Measurements from ENCODE around the gene POLA1.
"Not testable (repeated sequence)": the region's sequence is repeated elsewhere in the genome, so short reads cannot be mapped to it uniquely, and the experiment has no call there.

The POLA1 gene, protein sequence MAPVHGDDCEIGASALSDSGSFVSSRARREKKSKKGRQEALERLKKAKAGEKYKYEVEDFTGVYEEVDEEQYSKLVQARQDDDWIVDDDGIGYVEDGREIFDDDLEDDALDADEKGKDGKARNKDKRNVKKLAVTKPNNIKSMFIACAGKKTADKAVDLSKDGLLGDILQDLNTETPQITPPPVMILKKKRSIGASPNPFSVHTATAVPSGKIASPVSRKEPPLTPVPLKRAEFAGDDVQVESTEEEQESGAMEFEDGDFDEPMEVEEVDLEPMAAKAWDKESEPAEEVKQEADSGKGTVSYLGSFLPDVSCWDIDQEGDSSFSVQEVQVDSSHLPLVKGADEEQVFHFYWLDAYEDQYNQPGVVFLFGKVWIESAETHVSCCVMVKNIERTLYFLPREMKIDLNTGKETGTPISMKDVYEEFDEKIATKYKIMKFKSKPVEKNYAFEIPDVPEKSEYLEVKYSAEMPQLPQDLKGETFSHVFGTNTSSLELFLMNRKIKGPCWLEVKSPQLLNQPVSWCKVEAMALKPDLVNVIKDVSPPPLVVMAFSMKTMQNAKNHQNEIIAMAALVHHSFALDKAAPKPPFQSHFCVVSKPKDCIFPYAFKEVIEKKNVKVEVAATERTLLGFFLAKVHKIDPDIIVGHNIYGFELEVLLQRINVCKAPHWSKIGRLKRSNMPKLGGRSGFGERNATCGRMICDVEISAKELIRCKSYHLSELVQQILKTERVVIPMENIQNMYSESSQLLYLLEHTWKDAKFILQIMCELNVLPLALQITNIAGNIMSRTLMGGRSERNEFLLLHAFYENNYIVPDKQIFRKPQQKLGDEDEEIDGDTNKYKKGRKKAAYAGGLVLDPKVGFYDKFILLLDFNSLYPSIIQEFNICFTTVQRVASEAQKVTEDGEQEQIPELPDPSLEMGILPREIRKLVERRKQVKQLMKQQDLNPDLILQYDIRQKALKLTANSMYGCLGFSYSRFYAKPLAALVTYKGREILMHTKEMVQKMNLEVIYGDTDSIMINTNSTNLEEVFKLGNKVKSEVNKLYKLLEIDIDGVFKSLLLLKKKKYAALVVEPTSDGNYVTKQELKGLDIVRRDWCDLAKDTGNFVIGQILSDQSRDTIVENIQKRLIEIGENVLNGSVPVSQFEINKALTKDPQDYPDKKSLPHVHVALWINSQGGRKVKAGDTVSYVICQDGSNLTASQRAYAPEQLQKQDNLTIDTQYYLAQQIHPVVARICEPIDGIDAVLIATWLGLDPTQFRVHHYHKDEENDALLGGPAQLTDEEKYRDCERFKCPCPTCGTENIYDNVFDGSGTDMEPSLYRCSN (N-terminal part only)

DNA sequence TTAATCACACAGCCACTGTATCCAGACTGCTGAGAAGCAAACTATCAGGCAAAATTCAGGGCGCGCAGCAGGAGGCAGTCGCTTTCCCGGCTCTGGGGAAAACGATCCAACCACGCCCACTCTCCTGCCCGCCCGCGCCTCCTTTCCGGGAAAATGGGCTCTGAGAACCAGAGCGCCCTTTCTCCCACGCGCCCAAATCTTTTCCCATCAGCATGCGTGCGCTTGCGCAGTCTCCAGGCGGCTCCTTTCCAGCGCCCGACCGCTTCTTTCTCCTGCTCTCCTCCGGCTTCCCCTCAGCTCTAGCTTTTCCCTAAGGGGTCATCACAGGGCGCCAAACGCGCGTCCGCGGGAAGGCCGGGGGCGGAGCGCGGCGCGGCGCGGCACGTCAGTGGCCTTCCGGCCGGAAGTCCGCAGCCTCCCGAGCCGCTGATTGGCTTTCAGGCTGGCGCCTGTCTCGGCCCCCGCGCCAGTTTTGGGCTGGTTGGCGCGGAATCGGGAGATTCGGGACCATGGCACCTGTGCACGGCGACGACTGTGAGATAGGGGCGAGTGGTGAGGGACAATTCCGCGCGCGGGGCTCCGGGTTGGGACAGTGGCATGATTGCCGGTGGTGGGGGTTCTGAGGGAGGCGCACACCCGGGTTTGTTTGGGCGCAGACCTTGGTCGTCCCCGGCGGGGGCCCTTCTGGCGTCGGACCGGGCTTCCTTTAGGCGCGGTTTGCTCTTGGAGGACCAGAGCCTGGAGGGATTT, at the start of gene POLA1:
POLA1 (plus strand) TSS at position 466 of the 750 bp plus-strand sequence; CDS start at position 510, 44 bp downstream.
- peak; percentile 89 to 97 for DNase-seq (ENCODE audit: low read depth in 1 of 2, low spot score in 1 of 2)
- TF ChIP-seq JUND (IDR thresholded peaks at IDR 0.05; ENCODE audit: low read depth): no peak
- in situ Hi-C loops (cut with HindIII; ENCODE audit: low pct_unique_long_range_greater_than_20kb, low sequenced_read_pairs): no loop called here

DNA sequence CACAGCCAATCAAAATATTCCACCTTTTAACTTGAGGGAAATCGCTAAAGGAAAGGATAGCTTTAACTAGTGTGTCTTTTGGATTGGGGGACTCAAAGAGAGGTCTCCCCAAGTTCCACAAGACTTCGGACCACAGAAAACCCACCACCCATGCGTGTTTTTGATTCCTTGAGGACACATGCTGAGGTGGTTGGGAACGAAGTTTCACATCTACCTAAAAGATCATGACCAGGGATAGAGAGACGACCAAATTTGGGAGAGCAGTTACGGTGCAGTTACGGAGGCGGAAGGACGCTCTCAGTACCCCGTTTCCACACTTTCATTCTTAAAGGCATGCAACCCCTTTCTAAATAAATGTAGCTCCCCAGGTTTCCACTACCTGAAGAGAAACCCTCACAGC, 47.7 kb upstream of the POLA1 start:
- no peak for TF ChIP-seq JUND (IDR thresholded peaks at IDR 0.05; ENCODE audit: low read depth)
- DNase-seq (ENCODE audit: low read depth in 1 of 2, low spot score in 1 of 2): no peak
- in situ Hi-C loops (cut with HindIII; ENCODE audit: low pct_unique_long_range_greater_than_20kb, low sequenced_read_pairs): no loop called here

DNA sequence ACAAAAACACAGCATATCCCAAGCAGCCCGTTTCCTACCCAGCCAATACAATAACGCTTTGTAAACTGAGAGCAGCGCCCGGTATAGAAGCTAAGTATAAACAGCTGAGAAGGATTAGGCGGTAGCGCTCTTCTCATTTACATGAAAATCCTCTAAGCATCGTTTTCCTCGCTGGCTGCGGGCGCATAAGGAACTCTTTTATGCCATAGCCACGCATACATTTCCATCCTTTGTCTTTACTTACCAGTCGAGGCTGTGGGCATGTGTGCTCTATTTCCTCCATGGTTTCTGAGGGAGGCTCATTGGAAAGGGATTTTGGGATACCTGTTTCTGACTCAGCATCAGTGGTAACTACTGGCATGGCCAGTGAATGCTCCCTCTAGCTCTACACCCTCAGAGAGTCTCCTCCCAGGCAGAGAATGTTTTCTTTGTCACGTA, 47.0 kb upstream of the POLA1 start:
- no peak for TF ChIP-seq JUND (IDR thresholded peaks at IDR 0.05; ENCODE audit: low read depth)
- in situ Hi-C loops (cut with HindIII; ENCODE audit: low pct_unique_long_range_greater_than_20kb, low sequenced_read_pairs): no loop called here
- no peak for DNase-seq (ENCODE audit: low read depth in 1 of 2, low spot score in 1 of 2)

DNA sequence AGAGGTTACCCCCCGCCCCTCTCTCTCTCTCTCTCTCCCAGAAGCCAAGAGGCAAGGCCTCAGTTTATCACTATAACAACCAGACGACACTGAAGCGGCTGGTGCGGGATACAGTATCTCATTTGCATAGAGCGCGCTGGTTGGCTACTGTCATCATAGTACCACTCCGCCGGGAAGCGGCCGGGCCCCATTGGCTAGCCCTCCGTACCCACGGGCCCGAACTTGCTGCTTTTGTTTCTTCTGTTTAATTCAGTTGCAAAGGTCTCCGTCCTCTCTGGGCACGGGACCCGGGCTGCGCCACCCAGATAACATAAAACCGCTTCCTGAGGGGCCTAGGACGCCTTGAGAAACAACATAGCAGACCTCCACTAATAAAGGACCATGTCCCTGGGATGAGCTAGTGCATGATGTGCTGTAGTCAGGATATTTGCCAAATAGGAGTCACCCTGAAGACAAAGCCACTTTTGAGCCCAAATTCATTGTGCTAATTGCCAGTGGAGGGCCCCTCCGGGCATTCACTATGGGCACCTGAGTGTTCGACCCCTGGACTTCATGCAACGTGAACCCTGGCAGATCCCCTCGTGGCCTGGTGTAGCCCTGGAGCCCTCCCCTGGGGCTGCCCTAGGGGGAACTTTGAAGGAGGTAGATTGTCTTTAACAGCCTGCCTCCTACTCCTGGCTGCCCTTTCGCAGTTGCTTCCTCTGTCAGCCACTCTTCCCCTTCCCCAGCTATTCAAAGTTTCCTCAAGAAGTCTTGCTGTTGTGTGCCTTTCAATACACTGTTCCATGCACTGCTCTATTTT, 46.3 kb upstream of the POLA1 start, which contains the start of gene PCYT1B:
PCYT1B (minus strand) TSS at position 91 of the 802 bp plus-strand sequence. CDS start 242 bp downstream, outside the sequence.
- DNase-seq (ENCODE audit: low read depth in 1 of 2, low spot score in 1 of 2): peak; percentile 41 to 84
- TF ChIP-seq JUND (IDR thresholded peaks at IDR 0.05; ENCODE audit: low read depth): no peak
- in situ Hi-C loops (cut with HindIII; ENCODE audit: low pct_unique_long_range_greater_than_20kb, low sequenced_read_pairs): no loop called here

GRCh38 chrX:24648495-24648894, 45.2 kb upstream of the POLA1 start:
- in situ Hi-C loops (cut with HindIII; ENCODE audit: low pct_unique_long_range_greater_than_20kb, low sequenced_read_pairs): no loop called here
- TF ChIP-seq JUND (IDR thresholded peaks at IDR 0.05; ENCODE audit: low read depth): no peak
- no peak for DNase-seq (ENCODE audit: low read depth in 1 of 2, low spot score in 1 of 2)

DNA sequence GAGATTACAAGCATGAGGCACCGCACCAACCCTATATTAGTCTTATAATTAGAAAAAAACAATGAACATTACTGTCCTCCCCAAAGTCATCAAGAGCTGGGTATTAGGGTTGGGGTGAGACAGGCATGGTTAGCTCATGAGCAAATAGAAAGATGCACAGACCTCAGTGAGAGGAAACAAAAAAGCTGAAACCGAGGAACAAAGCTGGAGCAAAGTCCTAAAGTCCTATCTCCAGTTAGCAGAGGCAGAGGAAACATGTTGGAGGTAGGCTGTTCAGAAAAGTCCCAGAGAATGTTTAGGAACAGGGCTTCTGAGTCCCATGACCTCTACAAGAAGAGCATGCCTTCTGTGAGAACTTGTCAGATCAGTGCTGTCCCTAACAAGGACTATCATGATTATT, 41.9 kb upstream of the POLA1 start:
- no peak for DNase-seq (ENCODE audit: low read depth in 1 of 2, low spot score in 1 of 2)
- TF ChIP-seq JUND (IDR thresholded peaks at IDR 0.05; ENCODE audit: low read depth): no peak
- in situ Hi-C loops (cut with HindIII; ENCODE audit: low pct_unique_long_range_greater_than_20kb, low sequenced_read_pairs): no loop called here

DNA sequence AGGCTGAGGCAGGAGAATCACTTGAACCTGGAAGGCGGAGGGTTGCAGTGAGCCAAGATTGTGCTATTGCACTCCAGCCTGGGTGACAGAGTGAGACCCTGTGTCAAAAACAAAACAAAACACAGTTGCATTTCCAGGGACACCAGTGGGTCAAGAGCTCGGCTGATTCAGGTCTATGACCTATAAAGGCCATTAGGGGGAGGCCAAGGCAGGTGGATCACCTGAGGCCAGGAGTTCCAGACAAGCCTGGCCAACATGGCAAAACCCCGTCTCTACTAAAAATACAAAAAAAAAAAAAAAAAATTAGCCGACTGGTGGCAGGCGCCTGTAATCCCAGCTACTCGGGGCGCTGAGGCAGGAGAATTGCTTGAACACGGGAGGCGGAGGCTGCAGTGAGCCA, 38.0 kb upstream of the POLA1 start:
- DNase-seq (ENCODE audit: low read depth in 1 of 2, low spot score in 1 of 2); in situ Hi-C loops (cut with HindIII; ENCODE audit: low pct_unique_long_range_greater_than_20kb, low sequenced_read_pairs): not testable (repeated sequence)

GRCh38 chrX:24657671-24658386, 35.9 kb upstream of the POLA1 start:
- TF ChIP-seq JUND (IDR thresholded peaks at IDR 0.05; ENCODE audit: low read depth): no peak
- in situ Hi-C loops (cut with HindIII; ENCODE audit: low pct_unique_long_range_greater_than_20kb, low sequenced_read_pairs): no loop called here
- DNase-seq (ENCODE audit: low read depth in 1 of 2, low spot score in 1 of 2): no peak

GRCh38 chrX:24658421-24658820, 35.3 kb upstream of the POLA1 start:
- in situ Hi-C loops (cut with HindIII; ENCODE audit: low pct_unique_long_range_greater_than_20kb, low sequenced_read_pairs): no loop called here
- DNase-seq (ENCODE audit: low read depth in 1 of 2, low spot score in 1 of 2): no peak
- no peak for TF ChIP-seq JUND (IDR thresholded peaks at IDR 0.05; ENCODE audit: low read depth)

DNA sequence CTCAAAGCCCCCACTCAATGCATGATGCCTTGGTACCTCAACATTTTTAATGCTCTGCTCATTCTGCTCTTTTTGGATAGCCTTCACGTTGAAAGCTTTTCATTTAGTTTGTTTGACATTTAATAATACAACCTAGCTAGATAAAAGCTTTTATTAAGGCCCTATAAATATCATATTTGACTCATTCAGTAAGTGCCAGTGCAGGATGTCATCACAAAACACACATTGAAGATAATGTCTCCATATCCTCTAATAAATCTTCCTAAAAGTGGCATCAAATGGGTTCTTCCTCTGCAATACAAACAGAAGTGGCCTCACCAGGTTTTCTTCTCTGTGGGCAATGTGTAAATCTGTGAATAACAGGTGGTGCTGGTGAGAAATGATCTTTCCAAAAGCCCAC, 34.6 kb upstream of the POLA1 start:
- in situ Hi-C loops (cut with HindIII; ENCODE audit: low pct_unique_long_range_greater_than_20kb, low sequenced_read_pairs): no loop called here
- no peak for TF ChIP-seq JUND (IDR thresholded peaks at IDR 0.05; ENCODE audit: low read depth)
- DNase-seq (ENCODE audit: low read depth in 1 of 2, low spot score in 1 of 2): no peak
